Fibroblast of skin of scalp (primary cell): ENCODE measurements around the gene ITGB4. TPM values are rescaled to one million over a fixed set of nuclear protein-coding genes. Genes with fewer than 3 reads are reported as not detected.

Experiments used
- DNase-seq: peaks from one replicate; pipeline ENCODE4 v3.0.0-alpha.2; 2013
- polyA plus RNA-seq, 2 experiments: library from polyadenylated mRNA; unstranded; fragments of 120-200 nt; gene quantifications; one replicate each; pipeline ENCODE4 v1.2.1, GENCODE V29; 2013; ENCODE audit not compliant: insufficient read length in 2 of 2

ITGB4 gene
- 2.5 TPM for polyA plus RNA-seq (2013, experiment 1 of 2; ENCODE audit: insufficient read length)
- polyA plus RNA-seq (2013, experiment 2 of 2; ENCODE audit: insufficient read length) = 2.6 TPM

GRCh38 chr17:75720656-75721462 lies at the start of gene ITGB4:
Gene ITGB4 (plus strand): TSS chr17:75721459. CDS start chr17:75724704, 3,245 bp downstream.
- DNase-seq = no peak

GRCh38 chr17:75672011-75672410 lies 49.2 kb upstream of the ITGB4 start:
- no peak for DNase-seq

DNA sequence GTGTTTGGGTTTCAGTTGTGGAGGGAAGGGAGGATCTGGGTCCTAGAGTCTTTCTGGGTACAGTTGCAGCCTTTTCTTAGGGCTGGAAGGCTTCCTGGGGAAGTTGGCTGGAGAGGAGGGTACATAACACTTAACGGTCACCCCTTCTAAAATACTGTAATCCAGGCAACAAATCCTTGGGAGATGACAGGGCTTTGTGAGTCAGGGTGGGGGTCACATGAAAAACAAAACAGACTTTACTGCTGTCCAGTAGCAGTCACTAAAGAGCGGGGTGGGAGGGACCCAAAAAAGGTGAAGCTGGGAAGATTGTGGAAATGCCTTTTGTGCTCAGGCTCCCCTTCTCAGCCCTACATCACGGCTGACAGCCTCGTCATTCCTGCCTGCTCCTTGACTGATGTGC lies 47.8 kb upstream of the ITGB4 start:
- no peak for DNase-seq

GRCh38 chr17:75676461-75676860 lies 44.8 kb upstream of the ITGB4 start:
- no peak for DNase-seq

GRCh38 chr17:75679706-75680211 lies 41.5 kb upstream of the ITGB4 start:
- no peak for DNase-seq

DNA sequence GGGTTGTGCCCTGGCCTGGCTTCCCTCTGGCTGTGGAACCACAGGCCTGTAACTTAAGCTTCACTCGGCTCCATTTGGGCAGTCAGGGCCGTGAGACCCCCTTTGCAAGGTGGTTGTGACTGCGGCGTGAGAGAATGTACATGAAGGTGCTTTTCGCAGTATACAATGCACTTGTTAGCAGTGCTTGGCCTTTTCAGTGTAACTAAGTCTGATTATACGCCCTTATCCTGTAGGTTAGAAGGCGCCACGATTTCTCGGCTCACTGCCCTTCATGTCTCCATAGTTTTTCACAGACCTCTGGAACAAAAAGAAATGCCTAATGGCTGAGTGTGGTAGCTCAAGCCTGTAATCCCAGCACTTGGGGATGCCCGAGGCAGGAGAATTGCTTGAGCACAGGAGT lies 40.8 kb upstream of the ITGB4 start:
- DNase-seq = no peak

GRCh38 chr17:75681289-75681688 lies 40.0 kb upstream of the ITGB4 start:
- DNase-seq = no peak

- peak; percentile 47 for DNase-seq
Measured at GRCh38 chr17:75683583-75683982, 37.7 kb upstream of the ITGB4 start.

DNA sequence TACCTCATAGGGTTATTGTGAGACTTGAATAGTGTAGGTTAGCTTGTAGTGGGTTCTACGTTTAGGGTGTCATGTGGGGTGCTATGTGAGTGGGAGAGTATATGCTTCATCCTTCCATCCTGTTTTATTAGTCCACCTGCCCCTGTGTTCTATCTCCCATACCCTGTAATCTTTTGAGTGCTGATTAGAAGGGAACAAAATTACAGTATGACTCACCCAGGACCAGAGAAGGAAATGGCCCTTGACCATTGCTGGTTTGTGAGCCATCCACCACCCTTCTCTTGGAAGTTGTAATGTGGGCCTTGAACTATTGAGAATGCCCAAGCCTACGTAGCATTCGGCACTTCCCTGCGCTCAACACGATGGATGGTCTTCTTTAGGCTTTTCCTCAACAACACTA lies 37.0 kb upstream of the ITGB4 start:
- DNase-seq = no peak

DNA sequence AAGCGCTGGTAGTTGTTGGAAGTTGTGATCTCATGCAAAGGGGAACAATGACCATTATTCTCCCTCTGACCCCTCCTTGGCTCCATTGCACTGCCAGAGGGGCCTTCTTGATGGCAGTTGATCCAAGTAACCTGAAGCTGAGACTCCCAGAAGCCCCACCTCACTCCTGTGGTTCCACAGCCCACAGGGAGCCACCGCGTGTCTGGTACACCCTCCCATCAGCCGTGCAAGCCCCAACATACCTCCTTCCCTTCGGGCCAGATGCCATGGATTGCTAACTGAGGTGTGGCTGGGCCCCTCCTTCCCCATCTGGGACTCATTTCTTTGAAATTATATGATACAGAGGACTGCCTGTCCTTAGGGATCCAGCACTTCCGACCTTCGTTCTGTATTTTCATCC lies 36.3 kb upstream of the ITGB4 start:
- DNase-seq = peak; percentile 83

- peak; percentile 46 for DNase-seq
Measured at GRCh38 chr17:75685499-75685898, 35.8 kb upstream of the ITGB4 start.

DNA sequence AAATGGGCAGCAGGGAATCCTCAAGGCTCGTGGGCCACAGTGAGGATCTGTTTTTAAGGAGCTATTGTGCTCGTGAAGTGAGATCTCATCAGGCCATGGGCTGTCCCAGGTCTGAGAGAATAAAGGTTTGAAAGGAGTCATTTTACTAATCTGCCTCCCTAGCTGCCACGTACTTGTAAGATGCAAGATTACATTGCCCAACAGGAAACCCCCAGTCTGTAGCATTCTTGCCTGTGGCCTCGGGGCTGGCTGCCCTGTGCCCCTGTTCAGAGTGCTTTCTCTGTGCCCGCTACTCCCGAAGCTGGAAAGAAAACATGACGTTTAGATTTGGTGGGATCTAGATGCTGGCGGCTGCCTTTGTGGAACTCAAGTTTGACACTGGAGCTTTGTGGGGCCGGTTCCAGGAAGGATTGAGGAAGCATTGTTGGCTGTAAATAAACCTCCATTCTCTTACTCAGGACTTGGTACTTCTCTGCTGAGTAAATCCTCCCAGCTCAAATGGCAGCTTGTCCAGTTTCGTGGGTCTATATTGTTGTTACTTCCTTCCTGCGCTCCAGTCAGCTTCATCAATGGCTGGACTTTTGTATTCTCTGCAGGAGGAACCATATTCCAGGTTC lies 32.9 kb upstream of the ITGB4 start:
- no peak for DNase-seq

DNA sequence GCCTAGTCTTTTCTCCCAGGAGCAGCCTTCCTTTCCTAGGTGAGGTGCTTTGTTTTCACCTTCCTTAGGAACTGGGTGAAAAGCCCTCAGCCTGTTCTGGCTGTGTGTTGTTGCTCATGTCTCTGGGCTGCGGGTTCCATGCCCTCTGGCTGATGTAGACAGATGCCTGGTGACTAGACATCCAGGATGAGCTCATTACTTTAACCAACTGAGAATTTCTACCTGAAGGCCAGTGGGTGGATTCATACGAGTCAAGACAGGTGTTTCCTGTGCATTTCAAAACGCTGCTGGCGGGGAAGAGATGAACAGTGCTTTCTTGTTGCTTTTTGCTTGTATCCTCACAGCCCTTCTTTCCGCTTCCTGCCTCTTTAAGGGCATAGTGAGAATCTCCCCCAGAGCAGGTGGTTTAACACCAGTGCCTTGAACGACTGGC lies 31.8 kb upstream of the ITGB4 start:
- no peak for DNase-seq

DNA sequence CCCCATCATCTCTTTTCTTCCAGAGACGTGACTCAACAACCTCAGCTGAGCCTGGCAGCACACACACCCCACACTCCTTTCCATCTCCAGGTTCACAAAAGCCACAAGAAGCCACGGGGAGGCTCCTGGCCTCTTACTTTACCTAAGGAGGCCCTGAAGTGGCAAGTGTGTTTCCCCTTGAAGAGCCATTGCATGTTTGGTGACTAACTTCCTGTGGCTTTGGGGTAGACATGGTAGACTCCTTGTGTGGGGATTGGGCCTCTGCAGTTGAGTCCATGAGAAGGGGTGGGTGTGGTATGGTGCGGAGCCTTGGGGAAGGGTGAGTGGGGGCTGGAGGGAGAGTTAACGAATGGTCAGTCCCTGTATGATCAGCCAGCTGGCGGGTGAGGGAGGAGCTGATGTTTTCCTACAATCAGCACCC lies 29.9 kb upstream of the ITGB4 start:
- DNase-seq = peak; percentile 34

DNA sequence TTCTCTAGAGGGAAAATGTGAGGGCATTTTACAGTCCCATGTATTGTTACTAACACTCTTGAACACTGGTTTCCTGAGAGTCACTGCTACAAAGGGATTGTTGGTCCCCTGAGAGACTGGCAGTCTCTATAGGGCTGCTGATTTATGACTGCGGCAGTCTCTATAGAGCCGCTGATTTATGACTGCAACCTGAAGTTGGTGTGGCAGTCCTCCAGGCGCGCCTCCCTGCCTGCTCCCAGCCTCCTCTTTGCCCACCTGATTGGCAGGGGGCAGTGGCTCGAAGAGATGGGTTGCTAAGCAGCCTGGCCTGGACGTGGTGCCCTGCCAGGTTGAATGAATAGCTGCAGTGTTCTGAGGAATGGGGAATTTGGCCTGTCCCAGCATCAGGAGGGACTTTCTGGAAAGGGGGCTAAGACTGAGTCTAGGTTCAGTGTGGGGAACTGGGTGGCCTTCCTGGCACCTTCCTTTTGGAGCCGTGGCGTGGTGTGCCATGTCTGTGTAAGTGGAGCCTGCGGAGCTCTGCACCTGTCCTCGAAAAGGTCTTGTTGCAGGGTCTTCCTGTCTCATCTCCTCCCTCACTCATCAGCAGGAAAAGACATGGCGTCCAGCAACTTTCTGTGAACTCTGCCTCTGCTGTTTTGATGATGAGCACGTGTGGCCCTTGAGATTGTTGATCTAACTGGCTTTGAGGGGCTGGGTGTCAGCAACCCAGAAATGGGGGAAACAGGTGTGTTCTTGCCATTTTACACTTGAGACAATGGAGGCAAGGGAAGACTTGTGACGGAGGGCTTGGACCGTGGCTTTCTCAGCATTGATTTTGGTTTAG lies 29.2 kb upstream of the ITGB4 start:
- no peak for DNase-seq

DNA sequence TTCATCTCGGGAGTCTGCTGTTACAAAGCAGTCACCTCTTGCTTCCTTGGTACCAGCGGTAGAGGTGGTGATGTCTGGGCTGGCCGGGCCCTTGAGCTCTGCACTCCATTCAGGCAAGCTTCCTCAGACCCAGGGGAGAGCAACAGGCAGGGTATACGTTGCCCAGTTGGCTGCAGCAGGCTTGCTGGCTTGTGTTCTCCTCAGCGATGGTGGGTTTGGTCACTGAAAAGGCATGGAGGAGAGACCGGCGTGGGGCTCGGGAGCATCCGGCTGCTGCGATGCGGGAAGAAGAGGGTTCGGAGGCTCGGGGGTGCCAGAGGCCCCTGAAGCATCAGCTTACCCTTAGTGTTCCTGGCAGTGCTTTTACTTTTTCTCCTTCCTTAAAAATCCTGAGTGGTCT lies 28.3 kb upstream of the ITGB4 start:
- no peak for DNase-seq

DNA sequence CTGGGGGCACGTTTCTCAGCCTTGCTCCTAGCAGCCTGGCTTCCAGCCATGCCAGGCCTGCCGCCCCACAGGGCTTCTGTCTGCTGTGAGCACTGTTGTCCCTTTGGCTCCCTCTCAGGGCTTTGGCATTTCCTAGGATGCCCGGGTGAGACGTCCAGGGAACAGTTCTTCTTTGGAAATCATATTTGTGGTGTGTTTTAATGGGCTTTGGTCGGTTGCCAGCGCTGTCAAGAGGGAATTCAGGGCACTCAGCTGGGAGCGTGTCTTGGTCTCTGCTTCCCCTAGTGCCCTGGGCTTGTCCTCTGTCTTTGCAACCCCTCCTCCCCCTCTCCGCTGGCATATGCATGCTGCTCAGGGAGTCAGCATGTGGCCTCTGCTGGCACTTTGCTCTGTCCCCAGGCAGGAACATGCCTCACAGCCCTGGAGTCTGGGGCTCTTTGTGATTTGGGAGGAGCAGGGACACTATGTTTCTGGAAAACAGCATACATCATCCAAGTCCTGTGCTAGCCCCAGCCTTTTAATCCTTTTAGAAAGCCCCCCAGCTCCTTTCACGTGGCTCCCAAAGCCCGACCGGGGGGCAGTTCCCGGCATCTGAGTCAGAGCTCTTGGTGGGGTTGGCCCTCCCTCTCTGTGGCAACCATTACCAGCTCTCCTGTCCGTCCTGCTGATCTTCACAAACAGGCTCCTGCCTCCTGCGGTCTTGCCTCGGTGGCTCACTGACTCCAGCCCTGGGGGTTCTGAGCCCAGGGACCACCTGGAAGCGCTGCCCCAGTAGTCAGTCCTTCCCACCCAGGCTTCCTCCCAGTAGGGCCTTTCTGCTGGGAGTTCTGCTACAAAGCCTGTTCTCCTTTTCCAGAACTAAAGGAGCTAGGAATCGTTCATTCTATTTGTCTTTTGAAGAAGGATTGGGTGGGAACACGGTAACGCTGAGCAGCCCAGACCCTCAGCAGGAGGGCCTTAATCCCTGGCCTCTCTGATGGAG lies 27.5 kb upstream of the ITGB4 start:
- peak; percentile 98 for DNase-seq

GRCh38 chr17:75694536-75694935 lies 26.7 kb upstream of the ITGB4 start:
- DNase-seq = no peak

- DNase-seq = peak; percentile 28
Measured at GRCh38 chr17:75695141-75695829, 26.0 kb upstream of the ITGB4 start.

GRCh38 chr17:75695830-75696271 lies 25.4 kb upstream of the ITGB4 start:
- no peak for DNase-seq
